Right lobe of liver (tissue), 6 donors: ENCODE results near the gene MEAF6. TPM values are rescaled to one million over a fixed set of nuclear protein-coding genes. Genes with fewer than 3 reads are reported as not detected.
A peak's percentile ranks its signal among the peaks of the same experiment; 100 is the strongest.
"Not testable (repeated sequence)": the region's sequence is repeated elsewhere in the genome, so short reads cannot be mapped to it uniquely, and the experiment has no call there.

ENCODE experiments used
- ATAC-seq, 4 donors: fragments of 200-7000 bp; cut with Tn5 transposase; one replicate each; pipeline ENCODE4 v1.9.1; 2020; ENCODE audit warnings: mild to moderate bottlenecking in 4 of 4, moderate library complexity in 4 of 4
- DNase-seq, 3 donors: peaks; one replicate each; pipeline ENCODE4 v3.0.0-alpha.2; 2020
- H3K27ac ChIP-seq, 3 donors: fragments of 200-600 bp; one replicate each; pipeline ENCODE4 v1.8.0; 2022
- H3K27me3 ChIP-seq, 2 donors: fragments of 200-600 bp; one replicate each; pipeline ENCODE4 v1.8.0; 2022
- H3K36me3 ChIP-seq, 4 donors: fragments of 200-600 bp; sonication (generic) in 1 of 4; one replicate each; pipeline versions ENCODE4 v1.5.1 to v1.8.0; 2017 to 2022; ENCODE audit warnings: control low read depth in 1 of 4
- H3K4me1 ChIP-seq, 4 donors: fragments of 200-600 bp; sonication (generic) in 1 of 4; one replicate each; pipeline versions ENCODE4 v1.5.1 to v1.8.0; 2017 to 2022; ENCODE audit warnings: control low read depth in 1 of 4
- H3K4me3 ChIP-seq, 3 donors: fragments of 200-600 bp; one replicate each; pipeline ENCODE4 v1.8.0; 2022
- H3K9me3 ChIP-seq, 4 donors: fragments of 200-600 bp; sonication (generic) in 1 of 4; one replicate each; pipeline versions ENCODE4 v1.5.1 to v1.8.0; 2017 to 2022; ENCODE audit warnings: control low read depth in 1 of 4
- CTCF ChIP-seq, 4 donors: fragments of 200-600 bp in 3 of 4; fragments of 450-650 bp in 1 of 4; IDR thresholded peaks; one replicate each; pipeline versions ENCODE4 v1.5.1 to v1.8.0; 2016 to 2022; ENCODE audit warnings: antibody characterized with exemption in 4 of 4, mild to moderate bottlenecking in 2 of 4
- POLR2A ChIP-seq: fragments of 450-650 bp; IDR thresholded peaks from one replicate; pipeline ENCODE4 v1.6.1; 2017; ENCODE audit warnings: antibody characterized with exemption, mild to moderate bottlenecking
- WGBS: methylation state at CpG from one replicate; pipeline ENCODE4 v1.1.6; 2018; ENCODE audit warnings: low coverage, low lambda C conversion rate; ENCODE audit not compliant: insufficient coverage; ENCODE audit errors: missing lambda C conversion rate; 5-methylcytosine and 5-hydroxymethylcytosine counted together
- intact Hi-C, 2 donors: fragments of 100-400 bp; cut with DNase I; formaldehyde crosslinking; loops; one replicate each; pipeline versions ENCODE4 v1.11.2 to v1.14.1; 2022
- total RNA-seq, 6 experiments: library from RNA; depleted of rRNA in 2 of 6; stranded (reverse); fragments of >200 nt in 2 of 6; fragmentation: NEBNext Ultra II Directional in 3 of 6; extraction: Animal tissue kit (Norgen Biotek cat#: 25700) in 3 of 6; gene quantifications; one replicate each; pipeline versions ENCODE4 v1.1.0 to v1.2.4, GENCODE V29; 2016 to 2023
- donor health status: DM: no; HTN: yes; CAD: no.
- donor health status: DM: no; HTN: no; CAD: no.
- donor health status: DM: no; HTN: no; CAD: no.
- donor health status: DM: no; HTN: yes; CAD: no.
- donor health status: DM: no; HTN: yes; CAD: no.

The MEAF6 gene
- total RNA-seq, 6 experiments from 2014 or later, result 12.9 to 55.9 (median 32.8) TPM

GRCh38 chr1:37533317-37534093, 18.9 kb upstream of the MEAF6 start:
- ATAC-seq (no peak), DNase-seq (peak in 1 of 3 donors; percentile 12)
- peaks cover 0 to 6% (median 2%) of the 10 kb centered on the region in 4 donors for H3K36me3 ChIP-seq
- H3K4me1 ChIP-seq, result peaks cover 0 to 54% (median 11%) of the 10 kb centered on the region in 4 donors
- no peaks in the 10 kb centered on the region for H3K9me3 ChIP-seq
- TF ChIP-seq POLR2A (no peak), CTCF (IDR thresholded peaks at IDR 0.05) (no peak)
- H3K27me3 ChIP-seq, result no peaks in the 10 kb centered on the region
- intact Hi-C loops, result no loop called here
- 78% methylated on average over 4 of the region's 4 CpGs for WGBS
- peak overlapping the region; percentile 70 to 97 (median 93) for H3K27ac ChIP-seq
- H3K4me3 ChIP-seq, result no peak overlapping the region

- Histone ChIP-seq H3K27ac (peak overlapping the region; percentile 70 to 97 (median 93)), H3K4me1 (peaks cover 0 to 49% (median 10%) of the 10 kb centered on the region in 4 donors)
- intact Hi-C loops, H3K36me3 ChIP-seq, H3K27me3 ChIP-seq, H3K4me3 ChIP-seq, H3K9me3 ChIP-seq: not testable (repeated sequence)
- DNase-seq (peak; percentile 28 to 61 (median 31)), ATAC-seq (peak; percentile 21 to 65 (median 53))
- WGBS, result 66% methylated on average over 4 of the region's 4 CpGs
Measured at GRCh38 chr1:37532418-37533156, 18.0 kb upstream of the MEAF6 start.

GRCh38 chr1:37529888-37530287, 15.3 kb upstream of the MEAF6 start:
- ATAC-seq, result peak in 1 of 4 donors; percentile 24
- H3K4me3 ChIP-seq, intact Hi-C loops, H3K27me3 ChIP-seq, H3K9me3 ChIP-seq, DNase-seq, H3K27ac ChIP-seq, H3K36me3 ChIP-seq: not testable (repeated sequence)
- peaks cover 0 to 24% (median 4%) of the 10 kb centered on the region in 4 donors for H3K4me1 ChIP-seq
- WGBS, result 14% methylated on average over 1 of the region's 1 CpG

DNA sequence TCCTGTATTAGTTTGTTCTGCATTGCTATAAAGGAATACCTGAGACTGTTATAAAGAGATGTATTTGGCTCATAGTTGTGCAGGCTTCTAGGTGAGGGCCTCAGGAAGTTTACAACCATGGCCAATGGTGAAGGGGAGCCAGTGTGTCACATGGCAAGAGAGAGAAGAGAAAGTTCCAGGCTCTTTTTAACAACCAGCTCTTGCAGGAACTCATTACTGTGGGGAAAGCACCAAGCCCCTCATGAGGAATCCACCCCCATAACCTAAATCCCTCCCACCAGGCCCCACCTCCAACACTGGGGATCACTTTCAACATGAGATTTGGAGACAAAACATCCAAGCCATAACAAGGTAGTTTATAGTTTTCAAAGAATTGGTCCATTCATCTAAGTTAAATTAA, 5.0 kb upstream of the MEAF6 start:
- ATAC-seq, result no peak
- Histone ChIP-seq H3K4me1 (peaks cover 0 to 16% (median 3%) of the 10 kb centered on the region in 4 donors), H3K27ac (peak overlapping the region in 1 of 3 donors; percentile 55), H3K4me3 (no peak overlapping the region), H3K27me3 (no peaks in the 10 kb centered on the region), H3K36me3 (no peaks in the 10 kb centered on the region), H3K9me3 (no peaks in the 10 kb centered on the region)
- DNase-seq, result peak in 1 of 3 donors; percentile 5
- TF ChIP-seq POLR2A, result no peak
- TF ChIP-seq CTCF (IDR thresholded peaks at IDR 0.05), result no peak
- intact Hi-C loops, result no loop called here

DNA sequence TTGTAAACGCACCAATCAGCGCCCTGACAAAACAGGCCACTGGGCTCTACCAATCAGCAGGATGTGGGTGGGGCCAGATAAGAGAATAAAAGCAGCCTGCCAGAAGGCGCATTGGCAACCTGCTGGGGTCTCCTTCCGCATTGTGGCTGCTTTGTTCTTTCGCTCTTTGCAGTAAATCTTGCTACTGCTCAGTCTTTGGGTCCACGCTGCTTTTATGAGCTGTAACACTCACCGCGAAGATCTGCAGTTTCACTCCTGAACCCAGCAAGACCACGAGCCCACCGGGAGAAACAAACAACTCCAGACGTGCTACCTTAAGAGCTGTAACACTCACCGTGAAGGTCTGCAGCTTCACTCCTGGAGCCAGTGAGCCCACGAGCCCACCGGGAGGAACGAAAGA, 4.4 kb upstream of the MEAF6 start:
- H3K4me3 ChIP-seq, ATAC-seq, intact Hi-C loops, H3K27ac ChIP-seq, H3K9me3 ChIP-seq, H3K36me3 ChIP-seq, H3K27me3 ChIP-seq: not testable (repeated sequence)
- peak in 1 of 3 donors; percentile 7 for DNase-seq
- H3K4me1 ChIP-seq, result peaks cover 0 to 16% (median 3%) of the 10 kb centered on the region in 4 donors
- 88% methylated on average over 12 of the region's 15 CpGs for WGBS

- no CpG with 5 or more reads among the region's 31 CpGs for WGBS
- H3K36me3 ChIP-seq, H3K27me3 ChIP-seq, H3K4me3 ChIP-seq, intact Hi-C loops, ATAC-seq, H3K9me3 ChIP-seq: not testable (repeated sequence)
- H3K4me1 ChIP-seq, result peaks cover 0 to 23% (median 5%) of the 10 kb centered on the region in 4 donors
- H3K27ac ChIP-seq, result peak overlapping the region; percentile 43 to 90 (median 89)
- peak in 1 of 3 donors; percentile 24 for DNase-seq
Measured at GRCh38 chr1:37518241-37518640, 3.7 kb upstream of the MEAF6 start.
